OCI-LY1 (cell line): Measurements from ENCODE around the gene KRT17.

Experiments
- CTCF ChIP-seq: fragments of 200-600 bp; sonication (generic), shearing (Covaris generic); IDR thresholded peaks from 2 replicates; pipeline ENCODE4 v1.5.1; 2017; ENCODE audit warnings: mild to moderate bottlenecking, antibody characterized with exemption, low read length, moderate library complexity, mixed read lengths
- EZH2 ChIP-seq: fragments of 200-600 bp; sonication (generic), shearing (Covaris generic); IDR thresholded peaks from 2 replicates; pipeline ENCODE4 v1.8.0; 2017; ENCODE audit warnings: borderline replicate concordance, mixed run types, mild to moderate bottlenecking, antibody characterized with exemption, low read length, moderate library complexity, mixed read lengths

GRCh38 chr17:41595585-41595984 is 28.8 kb downstream of the KRT17 start:
- TF ChIP-seq CTCF, result no peak
- no peak for TF ChIP-seq EZH2
